CD4-positive, alpha-beta T cell (primary cell): ENCODE measurements around the gene UBE2M. TPM values are rescaled to one million over a fixed set of nuclear protein-coding genes. Genes with fewer than 3 reads are reported as not detected.

Experiments used
- ATAC-seq: fragments of 200-7000 bp; cut with Tn5 transposase; one replicate; pipeline ENCODE4 v1.10.0; 2022; ENCODE audit warnings: mild to moderate bottlenecking; ENCODE audit not compliant: poor library complexity
- CTCF ChIA-PET: fragments of 350-600 bp; sonication (Branson Sonifier 250); formaldehyde crosslinking; loops from one replicate; lab custom pipeline; 2021; ENCODE audit warnings: antibody characterized with exemption, inconsistent platforms; lab: Charles Lee
- POLR2A ChIA-PET: fragments of 350-600 bp; sonication (Branson Sonifier 250); formaldehyde crosslinking; loops from one replicate; lab custom pipeline; 2021; ENCODE audit warnings: antibody characterized with exemption, inconsistent platforms; lab: Charles Lee
- DNase-seq, 14 experiments: peaks; one replicate each; pipeline ENCODE4 v3.0.0-alpha.2; 2013 to 2020; ENCODE audit warnings: mixed read lengths in 2 of 14
- H3K27ac ChIP-seq, 2 donors: one replicate each; pipeline versions ENCODE4 v1.5.1 to v1.7.0; 2013; ENCODE audit warnings: low read length in 2 of 2, low read depth in 1 of 2, mild to moderate bottlenecking in 1 of 2
- H3K27me3 ChIP-seq, 2 experiments: 1 replicate in 1 of 2; 2 replicates in 1 of 2; pipeline versions ENCODE4 v1.6.1 to v1.7.0; 2013; ENCODE audit warnings: low read length in 2 of 2, control low read depth in 1 of 2, mild to moderate bottlenecking in 1 of 2, moderate library complexity in 1 of 2; ENCODE audit not compliant: insufficient read depth in 2 of 2, control insufficient read depth in 1 of 2
- H3K36me3 ChIP-seq: one replicate; pipeline ENCODE4 v1.6.1; 2013; ENCODE audit warnings: low read length, control low read depth; ENCODE audit not compliant: insufficient read depth
- H3K4me1 ChIP-seq: one replicate; pipeline ENCODE4 v1.6.1; 2013; ENCODE audit warnings: low read length, control low read depth; ENCODE audit not compliant: insufficient read depth
- H3K4me3 ChIP-seq: one replicate; pipeline ENCODE4 v1.5.1; 2013; ENCODE audit warnings: mild to moderate bottlenecking, low read length, moderate library complexity
- H3K9me3 ChIP-seq, 2 experiments: 1 replicate in 1 of 2; 2 replicates in 1 of 2; pipeline versions ENCODE4 v1.6.1 to v1.7.0; 2013; ENCODE audit warnings: low read length in 2 of 2, mild to moderate bottlenecking in 2 of 2, control low read depth in 1 of 2, moderate library complexity in 1 of 2; ENCODE audit not compliant: control insufficient read depth in 1 of 2, insufficient read depth in 1 of 2
- H3K27ac Mint-ChIP-seq: one replicate; pipeline ENCODE4 v1.8.0; 2020; ENCODE audit warnings: mixed read lengths
- H3K27me3 Mint-ChIP-seq: one replicate; pipeline ENCODE4 v1.8.0; 2021; ENCODE audit warnings: mixed read lengths
- H3K36me3 Mint-ChIP-seq: one replicate; pipeline ENCODE4 v1.8.0; 2021; ENCODE audit warnings: low read depth, mixed read lengths
- H3K4me1 Mint-ChIP-seq: one replicate; pipeline ENCODE4 v1.8.0; 2021; ENCODE audit warnings: low read depth, mixed read lengths
- H3K4me3 Mint-ChIP-seq: one replicate; pipeline ENCODE4 v1.8.0; 2020; ENCODE audit warnings: mild to moderate bottlenecking, mixed read lengths
- H3K9me3 Mint-ChIP-seq: one replicate; pipeline ENCODE4 v1.8.0; 2020; ENCODE audit warnings: mixed read lengths
- CTCF ChIP-seq: fragments of 200-600 bp; IDR thresholded peaks from one replicate; pipeline ENCODE4 v1.8.0; 2022; ENCODE audit warnings: antibody characterized with exemption, mild to moderate bottlenecking
- intact Hi-C, 2 experiments: fragments of 100-400 bp; cut with DNase I in 1 of 2; cut with micrococcal nuclease in 1 of 2; formaldehyde crosslinking; loops; one replicate each; pipeline versions ENCODE4 v1.15.1 to v1.9.0; 2023 to 2025; cut with DNase I, micrococcal nuclease
- total RNA-seq, 174 experiments: library from RNA in 2 of 174; stranded (reverse) in 2 of 174; gene quantifications; one replicate each; pipeline ENCODE4 v1.2.3 and lab custom pipeline; 2021 to 2026

Gene UBE2M
- total RNA-seq, 2 experiments from 2014 or later, result 29.0 to 31.0 TPM

DNA sequence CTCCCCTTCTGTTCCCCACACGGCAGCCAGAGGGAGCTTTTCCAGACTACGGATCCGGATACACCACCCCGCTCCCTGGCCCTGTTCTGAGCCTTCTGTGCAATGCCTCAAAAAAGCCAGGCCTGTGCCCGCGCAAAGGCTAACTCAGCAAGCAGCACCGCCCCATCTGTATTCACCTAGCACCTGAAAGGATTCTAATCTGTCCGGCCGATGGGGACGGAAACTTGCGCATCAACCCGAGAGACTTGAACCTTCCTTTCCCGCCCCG, 39.4 kb downstream of the UBE2M start:
- H3K4me3 ChIP-seq, result peak overlapping the region; percentile 86
- peak in 13 of 14 experiments; percentile 26 to 78 (median 43) for DNase-seq
- POLR2A ChIA-PET, result interaction anchor here (1.0 to 3.5 kb wide), 12 partner anchors 17 to 336 kb away, joined by 4 to 56 read pairs (median 15); partner anchors contain the start of genes CHMP2A, MZF1, TRIM28 and UBE2M

DNA sequence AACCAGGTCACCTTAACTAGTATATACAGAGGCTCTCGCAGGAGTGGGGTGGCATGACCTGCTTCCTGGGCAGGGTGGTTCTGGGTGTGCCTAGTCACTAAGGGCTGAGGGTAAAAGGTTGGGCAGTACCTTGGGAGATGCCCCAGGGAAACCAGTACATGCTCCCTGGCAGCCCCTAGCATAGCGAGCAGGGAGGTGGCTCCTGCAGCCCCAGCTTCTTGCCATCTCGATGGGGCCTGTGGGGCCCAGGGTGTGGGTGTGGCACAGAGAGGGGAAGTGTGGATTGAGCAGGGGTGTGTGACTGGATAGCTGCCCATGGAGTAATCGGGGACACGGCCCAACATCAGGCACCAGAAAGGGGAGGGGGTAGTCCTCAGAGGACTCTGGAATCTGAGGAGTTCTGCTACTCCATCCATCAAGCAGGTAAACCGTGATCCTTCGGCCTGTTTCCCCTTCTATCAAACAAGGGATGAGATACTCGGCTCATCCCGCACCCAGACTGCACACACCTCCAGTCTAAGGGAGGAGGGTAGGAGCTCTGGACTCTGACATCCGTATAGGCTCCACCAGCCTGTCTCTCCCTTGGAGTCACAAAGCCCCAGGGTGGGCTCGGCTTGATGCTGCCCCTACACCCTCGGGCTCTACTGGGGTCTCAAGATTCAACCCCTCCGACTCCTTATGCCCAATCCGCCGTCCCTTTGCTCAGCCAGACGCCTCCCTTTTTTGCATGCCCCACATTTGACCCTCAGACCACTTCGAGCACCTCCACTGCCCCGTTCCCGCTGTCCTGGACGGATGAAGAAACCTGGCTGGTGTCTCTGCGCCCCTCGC, 39.9 kb downstream of the UBE2M start:
- H3K4me1 Mint-ChIP-seq, result peaks cover 53% of the 10 kb centered on the region
- no peaks in the 10 kb centered on the region for H3K27me3 Mint-ChIP-seq
- Histone ChIP-seq H3K9me3 (no peaks in the 10 kb centered on the region), H3K4me1 (peaks cover 61% of the 10 kb centered on the region), H3K36me3 (peaks cover 19% of the 10 kb centered on the region), H3K27ac (peak overlapping the region; percentile 87 to 95), H3K27me3 (no peaks in the 10 kb centered on the region), H3K4me3 (peak overlapping the region; percentile 86)
- peak overlapping the region; percentile 98 for H3K27ac Mint-ChIP-seq
- no peak for DNase-seq
- peak overlapping the region; percentile 99 for H3K4me3 Mint-ChIP-seq
- peaks cover 30% of the 10 kb centered on the region for H3K36me3 Mint-ChIP-seq
- ATAC-seq, result no peak
- no peak for TF ChIP-seq CTCF
- intact Hi-C loops, result loop anchor here (1.0 to 5.0 kb wide), 7 partner anchors 26 to 211 kb away; partner anchors contain the start of genes TRIM28 (in 2 of the 2), ERVK3-1 (in 1 of the 2) and ZSCAN22 (in 1 of the 2)
- H3K9me3 Mint-ChIP-seq, result no peaks in the 10 kb centered on the region
- ChIA-PET POLR2A (interaction anchor here (0.7 to 3.5 kb wide), 12 partner anchors 17 to 335 kb away, joined by 3 to 56 read pairs (median 10); partner anchors contain the start of genes MZF1, TRIM28, UBE2M and ZNF274), CTCF (interaction anchor here (1.1 to 4.7 kb wide), 12 partner anchors 18 to 156 kb away, joined by 3 to 60 read pairs (median 8); partner anchors contain the start of genes CHMP2A, TRIM28, UBE2M and ZNF324B)

More for the DNA sequence above, 39.4 kb downstream of the UBE2M start:
- TF ChIP-seq CTCF, result no peak
- Histone ChIP-seq H3K4me1 (peaks cover 57% of the 10 kb centered on the region), H3K27me3 (no peaks in the 10 kb centered on the region), H3K27ac (peak overlapping the region; percentile 87 to 95), H3K36me3 (peaks cover 19% of the 10 kb centered on the region), H3K9me3 (no peaks in the 10 kb centered on the region)
- peak overlapping the region; percentile 98 for H3K27ac Mint-ChIP-seq
- CTCF ChIA-PET, result interaction anchor here (1.1 to 4.7 kb wide), 12 partner anchors 18 to 156 kb away, joined by 3 to 60 read pairs (median 8); partner anchors contain the start of genes CHMP2A, TRIM28, UBE2M and ZNF324B
- H3K4me1 Mint-ChIP-seq, result peaks cover 48% of the 10 kb centered on the region
- H3K9me3 Mint-ChIP-seq, result no peaks in the 10 kb centered on the region
- ATAC-seq, result peak; percentile 25
- H3K27me3 Mint-ChIP-seq, result no peaks in the 10 kb centered on the region
- peaks cover 29% of the 10 kb centered on the region for H3K36me3 Mint-ChIP-seq
- H3K4me3 Mint-ChIP-seq, result peak overlapping the region; percentile 99
- intact Hi-C loops, result loop anchor here (1.0 to 5.0 kb wide), 7 partner anchors 25 to 212 kb away; partner anchors contain the start of genes TRIM28 (in 2 of the 2), ERVK3-1 (in 1 of the 2) and ZSCAN22 (in 1 of the 2)

DNA sequence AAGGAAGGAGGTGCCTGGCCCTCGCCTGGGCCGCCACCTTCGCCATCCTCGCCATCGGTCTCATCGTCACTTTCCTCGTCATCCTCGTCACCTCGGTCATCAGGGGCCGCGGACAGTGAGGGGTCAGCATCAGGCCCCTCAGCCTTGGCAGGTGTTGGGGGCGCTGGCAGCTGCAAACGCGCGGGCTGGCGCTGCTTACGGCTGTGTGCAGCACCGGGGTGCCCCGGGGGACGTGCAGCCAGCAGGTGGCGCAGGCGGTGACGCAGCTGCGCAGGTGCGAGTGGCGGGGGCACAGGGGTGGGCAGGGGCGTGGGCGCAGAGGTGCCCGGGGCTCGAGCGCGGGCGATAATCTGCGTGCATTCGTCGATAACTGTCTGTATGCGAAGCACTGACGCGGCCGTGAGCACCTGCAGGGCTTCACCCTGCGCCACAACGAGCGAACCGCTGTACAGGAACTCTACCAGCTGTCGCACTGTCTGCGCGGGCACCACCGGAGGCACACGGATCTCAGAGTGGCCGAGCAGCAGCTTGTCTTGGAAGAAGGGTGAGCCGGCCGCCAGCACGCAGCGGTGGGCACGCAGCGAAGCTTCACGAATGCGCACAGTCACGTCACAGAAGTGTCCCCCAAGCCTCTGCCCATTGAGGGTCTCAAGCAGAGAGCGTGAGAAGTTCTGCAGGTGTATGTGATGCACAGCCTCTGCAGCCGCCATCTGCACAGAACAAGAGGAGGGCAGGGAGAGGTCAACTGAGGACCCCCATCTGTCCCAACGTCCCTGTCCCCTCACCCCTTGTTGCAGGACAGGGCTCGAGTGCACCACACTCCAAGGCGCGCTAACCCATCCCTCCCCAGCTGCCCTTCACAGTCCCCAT, 41.2 kb downstream of the UBE2M start:
- POLR2A ChIA-PET, result interaction anchor here (0.8 to 1.9 kb wide), 2 partner anchors 26 to 59 kb away, joined by 3 to 5 read pairs; no protein-coding TSS in a partner anchor
- Histone ChIP-seq H3K4me1 (peaks cover 64% of the 10 kb centered on the region), H3K27me3 (no peaks in the 10 kb centered on the region), H3K4me3 (no peak overlapping the region), H3K36me3 (peaks cover 19% of the 10 kb centered on the region), H3K9me3 (no peaks in the 10 kb centered on the region), H3K27ac (no peak overlapping the region)
- H3K4me1 Mint-ChIP-seq, result peaks cover 53% of the 10 kb centered on the region
- intact Hi-C loops, result loop anchor here in 1 of 2 experiments (5.0 kb wide), 2 partner anchors 190 to 210 kb away; partner anchors contain the start of genes ERVK3-1 and ZSCAN22
- CTCF ChIA-PET, result interaction anchor here (4.7 kb wide), 1 partner anchor 64 kb away, joined by 60 read pairs; no protein-coding TSS in a partner anchor
- ATAC-seq, result no peak
- no peak overlapping the region for H3K27ac Mint-ChIP-seq
- peaks cover 30% of the 10 kb centered on the region for H3K36me3 Mint-ChIP-seq
- TF ChIP-seq CTCF, result peak; percentile 16
- H3K4me3 Mint-ChIP-seq, result no peak overlapping the region
- no peak for DNase-seq
- H3K9me3 Mint-ChIP-seq, result no peaks in the 10 kb centered on the region
- H3K27me3 Mint-ChIP-seq, result no peaks in the 10 kb centered on the region
